K562 (cell line): Measurements from ENCODE around the gene E2F2. TPM values are rescaled to one million over a fixed set of nuclear protein-coding genes. Genes with fewer than 3 reads are reported as not detected.

Experiments used
- ATAC-seq: fragments of 200-7000 bp; cut with Tn5 transposase; 3 replicates; pipeline ENCODE4 v1.9.1; 2020; ENCODE audit warnings: moderate library complexity
- BruUV-seq: library from RNA; stranded (reverse); fragments of 400-500 nt; replicated peaks from 2 replicates; lab custom pipeline; 2021; lab: Mats Ljungman, UMichigan
- CTCF ChIA-PET: fragments of 300-600 bp; formaldehyde crosslinking; extraction: SDS; loops from one replicate; lab custom pipeline; 2021; ENCODE audit warnings: low intra/inter-chr PET ratio; lab: Yijun Ruan, JAX
- POLR2A ChIA-PET: fragments of 300-600, 350-650 bp; sonication (Branson Sonifier 250); formaldehyde crosslinking; extraction: SDS; loops from one replicate; lab custom pipeline; 2021; ENCODE audit warnings: antibody characterized with exemption, inconsistent platforms; lab: Yijun Ruan, JAX
- DNase-seq, 4 experiments: peaks; one replicate each; pipeline versions ENCODE4 v3.0.0 to v3.0.0-alpha.2; 2011 to 2018; ENCODE audit warnings: low spot score in 3 of 4, mixed read lengths in 3 of 4; ENCODE audit errors: extremely low read depth in 1 of 4
- FAIRE-seq: peaks from 2 replicates; lab custom pipeline; 2011; peaks lifted over from hg19 to GRCh38; lab: Jason Lieb, UNC
- H2AFZ ChIP-seq: 2 replicates; pipeline ENCODE4 v1.6.0; 2011; ENCODE audit warnings: low read depth, low read length, control low read depth, inconsistent platforms
- H3K27ac ChIP-seq: fragments of 200-600 bp; 3 replicates; pipeline ENCODE4 v1.8.0; 2011; ENCODE audit warnings: low read depth, mild to moderate bottlenecking, control low read depth, inconsistent platforms, low read length, moderate library complexity, mixed read lengths; ENCODE audit errors: extremely low read depth
- H3K27me3 ChIP-seq, 2 experiments: fragments of 300-600 bp in 1 of 2; 2 replicates in 1 of 2; 3 replicates in 1 of 2; pipeline versions ENCODE4 v1.6.0 to v1.8.0; 2011; ENCODE audit warnings: inconsistent platforms in 2 of 2, low read length in 2 of 2, mild to moderate bottlenecking in 1 of 2, mixed read lengths in 1 of 2, moderate library complexity in 1 of 2; ENCODE audit not compliant: control insufficient read depth in 2 of 2, insufficient read depth in 2 of 2
- H3K36me3 ChIP-seq: fragments of 300-600 bp; 3 replicates; pipeline ENCODE4 v1.8.0; 2011; ENCODE audit warnings: mild to moderate bottlenecking, low read length, inconsistent platforms; ENCODE audit not compliant: control insufficient read depth, insufficient read depth
- H3K4me1 ChIP-seq, 2 experiments: fragments of 200-600 bp in 1 of 2; replicated peaks in 1 of 2; 2 replicates in 1 of 2; 3 replicates in 1 of 2; pipeline versions ENCODE4 v1.5.1 to v1.8.0; 2011; ENCODE audit warnings: inconsistent platforms in 2 of 2, low read length in 2 of 2, mild to moderate bottlenecking in 1 of 2, mixed read lengths in 1 of 2, moderate library complexity in 1 of 2; ENCODE audit not compliant: control insufficient read depth in 2 of 2, insufficient read depth in 2 of 2
- H3K4me2 ChIP-seq: 2 replicates; pipeline ENCODE4 v1.6.1; 2011; ENCODE audit warnings: low read length, control low read depth, inconsistent platforms, mixed read lengths; ENCODE audit not compliant: insufficient read depth
- H3K4me3 ChIP-seq: fragments of 200-600 bp; sonication (generic), shearing (Covaris generic); 2 replicates; pipeline ENCODE4 v1.5.1; 2016; ENCODE audit warnings: control low read depth, inconsistent platforms
- H3K79me2 ChIP-seq: fragments of 200-600 bp; 3 replicates; pipeline ENCODE4 v1.8.0; 2011; ENCODE audit warnings: low read length, inconsistent platforms; ENCODE audit not compliant: control insufficient read depth, insufficient read depth
- H3K9ac ChIP-seq, 2 experiments: 2 replicates each; pipeline versions ENCODE4 v1.6.0 to v1.6.1; 2011; ENCODE audit warnings: low read depth in 2 of 2, low read length in 2 of 2, control low read depth in 1 of 2, inconsistent platforms in 1 of 2, mild to moderate bottlenecking in 1 of 2, mixed read lengths in 1 of 2; ENCODE audit not compliant: insufficient read depth in 1 of 2
- H3K9me1 ChIP-seq: one replicate; pipeline ENCODE4 v1.6.0; 2011; ENCODE audit warnings: inconsistent platforms, mild to moderate bottlenecking, low read length, moderate library complexity; ENCODE audit not compliant: control insufficient read depth, insufficient read depth
- H3K9me3 ChIP-seq: replicated peaks from 2 replicates; pipeline ENCODE4 v1.5.1; 2011; ENCODE audit warnings: low read depth, low read length, inconsistent platforms; ENCODE audit not compliant: control insufficient read depth, insufficient read depth
- H4K20me1 ChIP-seq: replicated peaks from 2 replicates; pipeline ENCODE4 v1.6.1; 2011; ENCODE audit warnings: low read length, inconsistent platforms, mixed read lengths; ENCODE audit not compliant: control insufficient read depth, insufficient read depth
- NCOA6 ChIP-seq: fragments of 450-650 bp; IDR thresholded peaks from 2 replicates; pipeline ENCODE4 v1.6.1; 2017; ENCODE audit warnings: mild to moderate bottlenecking
- NFIC ChIP-seq: fragments of 450-650 bp; IDR thresholded peaks from 2 replicates; pipeline ENCODE4 v1.6.1; 2017; ENCODE audit warnings: mild to moderate bottlenecking, inconsistent platforms
- WGBS: fragments of 100-300 bp; shearing (Covaris generic); methylation state at CpG from one replicate; pipeline ENCODE4 v1.1.6; 2016; ENCODE audit warnings: low coverage, mixed read lengths; ENCODE audit not compliant: insufficient coverage; ENCODE audit errors: missing lambda C conversion rate; 5-methylcytosine and 5-hydroxymethylcytosine counted together
- in situ Hi-C: fragments of 300-500 bp; cut with MboI; formaldehyde crosslinking; loops from 4 replicates; pipeline ENCODE4 v1.15.0; 2018; ENCODE audit warnings: inconsistent platforms, mixed read lengths
- intact Hi-C: fragments of 100-400 bp; cut with micrococcal nuclease; formaldehyde crosslinking; loops from 2 replicates; pipeline ENCODE4 v1.14.2; 2022
- polyA plus RNA-seq, 8 experiments: library from polyadenylated mRNA; depleted of rRNA in 4 of 8; stranded (reverse) in 5 of 8; unstranded in 3 of 8; fragments of >200 nt; fragmentation: Nextera tagmentation in 2 of 8; fragmentation: Illumina TruSeq in 1 of 8; extraction: Ambion mirVana in 2 of 8; extraction: Trizol in 1 of 8; gene quantifications; 2 replicates each; pipeline versions ENCODE4 v1.2.1 to v1.2.3, GENCODE V29; 2011 to 2014; ENCODE audit warnings: inconsistent platforms in 1 of 8, missing spikeins in 1 of 8
- total RNA-seq, 7 experiments: library from RNA; depleted of rRNA in 6 of 7; stranded (reverse); fragments of >200 nt in 6 of 7; fragmentation: Illumina TruSeq in 2 of 7; extraction: Trizol in 2 of 7; gene quantifications; 2 replicates each; pipeline versions ENCODE4 v1.2.1 to v1.2.3, GENCODE V29; 2011 to 2021; ENCODE audit warnings: low replicate concordance in 1 of 7
- TF ChIP-seq, protein P1 (sequence below): IDR thresholded peaks from 2 replicates; pipeline ENCODE4 v1.6.1; 2016; ENCODE audit warnings: missing genetic modification characterization, missing compliant biosample characterization

The E2F2 gene
- total and polyA plus RNA-seq, 9 of the 15 experiments (the other 6 are each of a cell fraction or from before 2014, with no cell fraction given) = 3.1 to 25.3 (median 11.4) TPM

DNA sequence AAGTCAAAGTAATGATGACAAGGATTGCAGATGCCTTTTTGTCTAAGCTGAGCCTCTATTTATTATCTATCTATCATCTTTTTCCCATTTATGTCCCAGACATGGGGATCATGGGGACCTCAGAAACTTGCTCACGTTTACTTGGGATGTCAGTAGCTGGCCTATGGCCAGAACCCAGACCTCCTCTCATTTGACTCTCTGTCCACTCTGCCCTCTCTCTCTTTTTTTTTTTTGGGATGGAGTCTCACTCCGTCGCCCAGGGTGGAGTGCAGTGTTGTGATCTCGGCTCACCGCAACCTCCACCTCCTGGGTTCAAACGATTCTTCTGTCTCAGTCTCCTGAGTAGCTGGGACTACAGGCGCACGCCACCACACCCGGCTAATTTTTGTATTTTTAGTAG is 32.0 kb upstream of the E2F2 start:
- BruUV-seq = no TSS peak
- FAIRE-seq (no peak), DNase-seq (no peak), ATAC-seq (no peak)
- Histone ChIP-seq H3K4me2 (no peak overlapping the region), H3K9me3 (no peaks in the 10 kb centered on the region), H3K4me1 (peaks cover 51% of the 10 kb centered on the region in 2 experiments), H3K9ac (peak overlapping the region; percentile 4 to 20; a peak in 2 of 4 replicates), H2AFZ (0 out of 2 replicates have a peak overlapping the region, but pooled peaks have one; percentile 18), H3K36me3 (peaks cover under 1% of the 10 kb centered on the region; the same call in 1 of the 3 replicates), H3K27ac (peak overlapping the region; percentile 40; the same call in 1 of the 3 replicates), H3K4me3 (no peak overlapping the region), H4K20me1 (no peaks in the 10 kb centered on the region), H3K9me1 (no peaks in the 10 kb centered on the region), H3K27me3 (no peaks in the 10 kb centered on the region), H3K79me2 (peaks cover 13% of the 10 kb centered on the region)
- ChIA-PET POLR2A (interaction anchor here (1.4 to 1.7 kb wide), 3 partner anchors 14 to 66 kb away, joined by 3 read pairs; no protein-coding TSS in a partner anchor), CTCF (interaction anchor here (0.7 kb wide), 1 partner anchor 472 kb away, joined by 3 read pairs; no protein-coding TSS in a partner anchor)
- in situ Hi-C loops = no loop called here
- 49% methylated on average over 4 of the region's 9 CpGs for WGBS
- intact Hi-C loops = no loop called here
- TF ChIP-seq NCOA6 (no peak), NFIC (peak; percentile 79)
- TF ChIP-seq, protein P1, sequence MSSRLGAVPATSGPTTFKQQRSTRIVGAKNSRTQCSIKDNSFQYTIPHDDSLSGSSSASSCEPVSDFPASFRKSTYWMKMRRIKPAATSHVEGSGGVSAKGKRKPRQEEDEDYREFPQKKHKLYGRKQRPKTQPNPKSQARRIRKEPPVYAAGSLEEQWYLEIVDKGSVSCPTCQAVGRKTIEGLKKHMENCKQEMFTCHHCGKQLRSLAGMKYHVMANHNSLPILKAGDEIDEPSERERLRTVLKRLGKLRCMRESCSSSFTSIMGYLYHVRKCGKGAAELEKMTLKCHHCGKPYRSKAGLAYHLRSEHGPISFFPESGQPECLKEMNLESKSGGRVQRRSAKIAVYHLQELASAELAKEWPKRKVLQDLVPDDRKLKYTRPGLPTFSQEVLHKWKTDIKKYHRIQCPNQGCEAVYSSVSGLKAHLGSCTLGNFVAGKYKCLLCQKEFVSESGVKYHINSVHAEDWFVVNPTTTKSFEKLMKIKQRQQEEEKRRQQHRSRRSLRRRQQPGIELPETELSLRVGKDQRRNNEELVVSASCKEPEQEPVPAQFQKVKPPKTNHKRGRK (tag) = peak; percentile 5; the same call in 1 of the 2 replicates
